Mesendoderm (in vitro differentiated cells): ENCODE measurements around the gene PLEKHH2. TPM values are rescaled to one million over a fixed set of nuclear protein-coding genes. Genes with fewer than 3 reads are reported as not detected.

Experiments
- small RNA-seq: library from polyadenylated mRNA; stranded (forward); fragments of <200 nt; extraction: miRNeasy Mini kit (QIAGEN cat#:217004); gene quantifications from one replicate; pipeline ENCODE3, GENCODE V24; 2013; ENCODE audit not compliant: insufficient read depth

Gene PLEKHH2

Small RNA genes within 50 kb of the gene (small RNA-seq; reads per million reads assigned to genes)
- not detected for gene RF00019
- not detected for gene RN7SKP66
